ENCODE results near the gene ZC3H13.

GRCh38 chr13:46101002-46101401 is 48.5 kb upstream of the ZC3H13 start:
- TF ChIP-seq, protein P1, sequence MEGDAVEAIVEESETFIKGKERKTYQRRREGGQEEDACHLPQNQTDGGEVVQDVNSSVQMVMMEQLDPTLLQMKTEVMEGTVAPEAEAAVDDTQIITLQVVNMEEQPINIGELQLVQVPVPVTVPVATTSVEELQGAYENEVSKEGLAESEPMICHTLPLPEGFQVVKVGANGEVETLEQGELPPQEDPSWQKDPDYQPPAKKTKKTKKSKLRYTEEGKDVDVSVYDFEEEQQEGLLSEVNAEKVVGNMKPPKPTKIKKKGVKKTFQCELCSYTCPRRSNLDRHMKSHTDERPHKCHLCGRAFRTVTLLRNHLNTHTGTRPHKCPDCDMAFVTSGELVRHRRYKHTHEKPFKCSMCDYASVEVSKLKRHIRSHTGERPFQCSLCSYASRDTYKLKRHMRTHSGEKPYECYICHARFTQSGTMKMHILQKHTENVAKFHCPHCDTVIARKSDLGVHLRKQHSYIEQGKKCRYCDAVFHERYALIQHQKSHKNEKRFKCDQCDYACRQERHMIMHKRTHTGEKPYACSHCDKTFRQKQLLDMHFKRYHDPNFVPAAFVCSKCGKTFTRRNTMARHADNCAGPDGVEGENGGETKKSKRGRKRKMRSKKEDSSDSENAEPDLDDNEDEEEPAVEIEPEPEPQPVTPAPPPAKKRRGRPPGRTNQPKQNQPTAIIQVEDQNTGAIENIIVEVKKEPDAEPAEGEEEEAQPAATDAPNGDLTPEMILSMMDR (conservative IDR thresholded peaks at IDR 0.05; ENCODE audit: low read length), result no peak
- no peak for TF ChIP-seq EZH2phosphoT487 (IDR thresholded peaks at IDR 0.05; ENCODE audit: borderline replicate concordance, low read depth, low read length)

Data from OCI-LY7 (cell line).